AG04450 (cell line): ENCODE measurements around the gene PSEN1. TPM values are rescaled to one million over a fixed set of nuclear protein-coding genes. Genes with fewer than 3 reads are reported as not detected.

ENCODE experiments used
- CTCF ChIA-PET: fragments of 300-600, 350-600 bp; formaldehyde crosslinking; extraction: SDS; loops from one replicate; lab custom pipeline; 2022; ENCODE audit warnings: antibody characterized with exemption, inconsistent platforms; lab: Charles Lee
- POLR2A ChIA-PET: fragments of 350-600 bp; formaldehyde crosslinking; extraction: SDS; loops from one replicate; lab custom pipeline; 2021; ENCODE audit warnings: antibody characterized with exemption, inconsistent platforms; lab: Yijun Ruan, JAX
- DNase-seq: peaks from one replicate; pipeline ENCODE4 v3.0.0-alpha.2; 2011; ENCODE audit warnings: low read depth, low spot score
- H3K27ac ChIP-seq: one replicate; pipeline ENCODE4 v1.5.1; 2012; ENCODE audit warnings: low read depth, low read length, control low read depth
- H3K27me3 ChIP-seq: one replicate; pipeline ENCODE4 v1.6.0; 2012; ENCODE audit warnings: low read length; ENCODE audit not compliant: control insufficient read depth, insufficient read depth
- H3K4me3 ChIP-seq: 2 replicates; pipeline ENCODE4 v1.5.1; 2011; ENCODE audit warnings: mild to moderate bottlenecking, low read depth, low read length, control low read depth
- H3K9me3 ChIP-seq: 2 replicates; pipeline ENCODE4 v1.5.1; 2012; ENCODE audit warnings: low read length; ENCODE audit not compliant: control insufficient read depth, insufficient read depth
- polyA plus RNA-seq: library from polyadenylated mRNA; depleted of rRNA; stranded (reverse); fragments of >200 nt; gene quantifications from 2 replicates; pipeline ENCODE4 v1.2.3, GENCODE V29; 2011
- TF ChIP-seq, protein P1 (sequence below): IDR thresholded peaks from 2 replicates; pipeline ENCODE4 v1.5.1; 2011; ENCODE audit warnings: low read depth, low read length, control low read depth, inconsistent platforms

The PSEN1 gene
- polyA plus RNA-seq, 1 experiment = 20.2 TPM

DNA sequence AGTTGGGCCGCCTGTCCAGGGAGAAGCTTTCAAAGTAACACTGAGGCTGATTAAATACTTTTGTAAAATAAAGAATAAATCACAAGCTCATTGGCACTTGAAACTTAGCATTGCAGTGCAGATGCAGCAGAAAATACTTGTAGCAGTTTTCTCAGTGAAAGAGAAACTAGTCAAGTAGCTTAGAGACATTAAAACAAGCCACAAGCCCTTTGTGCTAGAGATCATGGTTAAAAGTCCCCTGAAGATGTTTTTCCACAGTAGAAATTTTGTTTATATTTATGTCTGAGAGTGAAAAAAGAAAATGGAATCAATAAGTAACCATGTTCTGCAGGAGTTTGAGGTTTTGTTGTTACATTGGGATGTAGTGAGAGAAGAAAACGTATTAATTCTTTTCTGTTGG lies 5.9 kb downstream of the PSEN1 start:
- no peak for DNase-seq
- Histone ChIP-seq H3K27ac (no peak overlapping the region), H3K27me3 (no peaks in the 10 kb centered on the region), H3K4me3 (no peak overlapping the region), H3K9me3 (no peaks in the 10 kb centered on the region)
- ChIA-PET CTCF (interaction anchor here (0.6 kb wide), 2 partner anchors 35 to 94 kb away, joined by 3 read pairs; no protein-coding TSS in a partner anchor), POLR2A (no interaction called here)
- TF ChIP-seq, protein P1, sequence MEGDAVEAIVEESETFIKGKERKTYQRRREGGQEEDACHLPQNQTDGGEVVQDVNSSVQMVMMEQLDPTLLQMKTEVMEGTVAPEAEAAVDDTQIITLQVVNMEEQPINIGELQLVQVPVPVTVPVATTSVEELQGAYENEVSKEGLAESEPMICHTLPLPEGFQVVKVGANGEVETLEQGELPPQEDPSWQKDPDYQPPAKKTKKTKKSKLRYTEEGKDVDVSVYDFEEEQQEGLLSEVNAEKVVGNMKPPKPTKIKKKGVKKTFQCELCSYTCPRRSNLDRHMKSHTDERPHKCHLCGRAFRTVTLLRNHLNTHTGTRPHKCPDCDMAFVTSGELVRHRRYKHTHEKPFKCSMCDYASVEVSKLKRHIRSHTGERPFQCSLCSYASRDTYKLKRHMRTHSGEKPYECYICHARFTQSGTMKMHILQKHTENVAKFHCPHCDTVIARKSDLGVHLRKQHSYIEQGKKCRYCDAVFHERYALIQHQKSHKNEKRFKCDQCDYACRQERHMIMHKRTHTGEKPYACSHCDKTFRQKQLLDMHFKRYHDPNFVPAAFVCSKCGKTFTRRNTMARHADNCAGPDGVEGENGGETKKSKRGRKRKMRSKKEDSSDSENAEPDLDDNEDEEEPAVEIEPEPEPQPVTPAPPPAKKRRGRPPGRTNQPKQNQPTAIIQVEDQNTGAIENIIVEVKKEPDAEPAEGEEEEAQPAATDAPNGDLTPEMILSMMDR = no peak

DNA sequence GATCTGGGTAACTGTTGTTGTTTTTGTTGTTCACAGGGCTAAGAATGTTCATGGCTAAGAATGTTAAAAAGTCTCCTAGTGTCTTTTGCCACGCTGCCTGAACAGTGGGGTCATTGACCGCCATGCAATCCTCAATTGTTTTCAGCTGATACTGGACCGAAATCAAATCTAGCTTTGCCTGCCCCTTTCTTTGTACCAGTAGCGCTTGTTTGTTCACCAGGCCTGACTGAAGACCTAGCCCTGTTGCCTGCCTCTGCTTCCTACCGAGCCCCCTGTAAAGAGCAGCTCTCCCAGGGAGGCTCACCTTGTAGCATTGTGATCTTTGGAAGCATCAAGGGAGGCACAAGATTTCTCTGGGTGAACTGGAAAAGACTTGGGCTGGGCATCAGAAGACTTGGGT lies 6.7 kb downstream of the PSEN1 start:
- POLR2A ChIA-PET = no interaction called here
- H3K27ac ChIP-seq = no peak overlapping the region
- CTCF ChIA-PET = no interaction called here
- no peaks in the 10 kb centered on the region for H3K9me3 ChIP-seq
- H3K27me3 ChIP-seq = no peaks in the 10 kb centered on the region
- no peak for DNase-seq
- H3K4me3 ChIP-seq = no peak overlapping the region
- TF ChIP-seq, protein P1 = no peak

DNA sequence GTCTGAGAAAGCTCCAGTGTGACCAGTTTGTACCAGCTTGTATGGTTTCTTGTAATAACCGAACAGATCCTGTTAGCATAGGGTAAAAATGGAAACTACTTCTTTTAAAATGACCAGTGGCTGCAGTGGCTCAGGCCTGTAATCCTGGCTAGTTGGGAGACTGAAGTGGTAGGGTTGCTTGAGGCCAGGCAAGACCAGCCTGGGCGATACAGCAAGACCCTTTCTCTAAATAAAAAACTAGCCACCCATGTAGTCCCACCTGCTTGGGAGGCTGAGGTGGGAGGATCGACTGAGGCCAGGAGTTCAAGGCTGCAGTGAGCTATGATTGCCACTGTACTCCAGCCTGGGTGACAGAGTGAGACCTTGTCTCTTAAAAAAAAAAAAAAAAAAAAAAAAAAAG lies 7.3 kb downstream of the PSEN1 start:
- no peak for DNase-seq
- CTCF ChIA-PET = no interaction called here
- TF ChIP-seq, protein P1 = no peak
- Histone ChIP-seq H3K4me3 (no peak overlapping the region), H3K9me3 (no peaks in the 10 kb centered on the region), H3K27me3 (no peaks in the 10 kb centered on the region), H3K27ac (no peak overlapping the region)
- POLR2A ChIA-PET = no interaction called here

DNA sequence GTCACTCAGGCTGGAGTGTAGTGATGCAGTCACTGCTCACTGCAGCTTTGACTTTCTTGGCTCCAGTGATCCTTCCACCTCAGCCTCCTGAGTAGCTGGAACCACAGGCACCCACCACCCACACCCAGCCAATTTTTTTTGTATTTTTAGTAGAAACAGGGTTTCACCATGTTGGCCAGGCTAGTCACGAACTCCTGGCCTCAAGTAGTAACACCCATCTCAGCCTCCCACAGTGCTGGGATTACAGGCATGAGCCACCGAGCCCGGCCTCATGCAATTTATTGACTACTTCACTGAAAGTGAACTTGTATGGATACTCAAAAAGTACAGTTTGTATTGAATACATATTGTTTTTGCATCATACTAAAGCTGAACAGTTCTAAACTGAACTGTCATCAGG lies 9.1 kb downstream of the PSEN1 start:
- Histone ChIP-seq H3K27ac (no peak overlapping the region), H3K4me3 (no peak overlapping the region), H3K9me3 (no peaks in the 10 kb centered on the region), H3K27me3 (no peaks in the 10 kb centered on the region)
- POLR2A ChIA-PET = interaction anchor here (0.6 kb wide), 1 partner anchor 69 kb away, joined by 5 read pairs; no protein-coding TSS in a partner anchor
- DNase-seq = no peak
- TF ChIP-seq, protein P1 = no peak
- CTCF ChIA-PET = interaction anchor here (0.6 kb wide), 1 partner anchor 1112 kb away, joined by 4 read pairs; no protein-coding TSS in a partner anchor

DNA sequence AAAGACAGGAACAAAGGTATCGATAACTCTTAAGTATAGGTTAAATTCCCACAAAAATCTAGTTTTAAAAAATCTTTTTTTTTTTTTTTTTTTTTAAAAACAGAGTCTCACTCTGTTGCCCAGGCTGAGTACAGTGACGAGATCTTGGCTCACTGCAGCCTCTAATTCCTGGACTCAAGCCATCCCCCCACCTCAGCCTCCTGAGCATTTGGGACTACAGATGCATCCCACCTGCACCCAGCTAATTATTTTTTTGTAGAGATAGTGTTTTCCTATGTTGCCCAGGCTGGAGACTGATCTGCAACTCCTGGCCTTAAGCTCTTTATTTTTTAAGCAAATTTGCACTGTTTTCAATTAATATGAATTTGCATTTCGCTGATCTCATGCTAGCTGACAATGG lies 9.8 kb downstream of the PSEN1 start:
- H3K9me3 ChIP-seq = no peaks in the 10 kb centered on the region
- DNase-seq = no peak
- H3K4me3 ChIP-seq = no peak overlapping the region
- ChIA-PET POLR2A (no interaction called here), CTCF (no interaction called here)
- H3K27me3 ChIP-seq = no peaks in the 10 kb centered on the region
- TF ChIP-seq, protein P1 = no peak
- peak overlapping the region; percentile 11 for H3K27ac ChIP-seq
